ENCODE measurements around the gene DOK6. TPM values are rescaled to one million over a fixed set of nuclear protein-coding genes. Genes with fewer than 3 reads are reported as not detected.

The DOK6 gene
- total and polyA plus RNA-seq, 2 donors (not counting 3 experiments of a cell fraction or from before 2014, with no cell fraction given): under 0.01 TPM; not detected in 1

- Histone ChIP-seq H3K9me3 (replicated peaks; ENCODE audit: control insufficient read depth, insufficient read depth, low read length) (no peaks in the 10 kb centered on the region), H3K36me3 (ENCODE audit: control insufficient read depth in 2 of 2, extremely low read depth in 1 of 2, insufficient read depth in 2 of 2, low read length in 2 of 2) (no peaks in the 10 kb centered on the region), H3K9me1 (replicated peaks; ENCODE audit: control insufficient read depth, extremely low read depth, insufficient read depth, low read length) (no peaks in the 10 kb centered on the region), H3K9ac (replicated peaks; ENCODE audit: extremely low read depth, insufficient read depth, low read length) (no peak overlapping the region), H3K4me3 (replicated peaks in 1 of 3; ENCODE audit: insufficient read depth in 1 of 3, low read depth in 1 of 3, low read length in 3 of 3) (no peak overlapping the region), H3K79me2 (ENCODE audit: control insufficient read depth, insufficient read depth, low read length) (no peaks in the 10 kb centered on the region), H3K27me3 (ENCODE audit: control insufficient read depth in 2 of 2, insufficient read depth in 2 of 2, low read length in 2 of 2) (no peaks in the 10 kb centered on the region), H4K20me1 (replicated peaks; ENCODE audit: control insufficient read depth, extremely low read depth, insufficient read depth, low read length) (no peaks in the 10 kb centered on the region), H3K27ac (ENCODE audit: insufficient read depth, low read depth, low read length) (no peak overlapping the region), H3K4me2 (ENCODE audit: insufficient read depth, low read length) (no peak overlapping the region), H3K4me1 (ENCODE audit: control insufficient read depth, extremely low read depth, insufficient read depth, low read length) (no peaks in the 10 kb centered on the region), H2AFZ (ENCODE audit: low read depth, low read length) (no peak overlapping the region)
- dilution Hi-C loops (cut with MboI; ENCODE audit: extremely low pct_ligation_motif_present, low sequenced_read_pairs): no loop called here
- BruUV-seq (replicated peaks): no TSS peak
- DNase-seq (ENCODE audit: low read depth, low spot score) (no peak), FAIRE-seq (no peak)
- CTCF ChIA-PET: no interaction called here
- POLR2A ChIA-PET: no interaction called here
- intact Hi-C loops (cut with micrococcal nuclease): no loop called here
- TF ChIP-seq MAX (IDR thresholded peaks at IDR 0.05; ENCODE audit: insufficient read depth, insufficient read length) (no peak), FOS (IDR thresholded peaks at IDR 0.05; ENCODE audit: borderline replicate concordance, insufficient read depth, low read length) (no peak), MYC (IDR thresholded peaks at IDR 0.05; ENCODE audit: low read depth, low read length) (no peak), JUN (IDR thresholded peaks at IDR 0.05; ENCODE audit: borderline replicate concordance, insufficient read depth, insufficient read length, low read depth) (no peak), CTCF (IDR thresholded peaks at IDR 0.05; ENCODE audit: extremely low read depth in 1 of 2, insufficient read depth in 1 of 2, low read depth in 1 of 2, low read length in 2 of 2) (no peak)
Measured at GRCh38 chr18:69725855-69726508, 325.3 kb downstream of the DOK6 start.

Measured in endothelial cell of umbilical vein (primary cell).